ENCODE data around the gene SLC35C1.

DNA sequence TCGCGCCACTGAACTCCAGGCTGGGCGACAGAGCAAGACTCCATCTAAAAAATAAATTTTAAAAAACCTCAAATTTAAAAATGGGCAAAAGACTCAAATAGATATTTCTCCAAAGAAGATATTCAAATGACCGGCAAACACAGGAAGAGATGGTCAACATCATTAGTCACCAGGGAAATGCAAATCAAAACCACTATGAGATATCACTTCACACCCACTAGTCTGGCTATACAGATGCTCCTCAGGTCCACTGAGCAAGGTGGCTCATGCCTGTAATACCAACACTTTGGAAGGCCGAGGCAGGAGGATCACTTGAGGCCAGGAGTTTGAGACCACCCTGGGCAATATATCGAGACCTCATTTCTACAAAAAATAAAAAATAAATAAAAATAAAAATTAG, 43.3 kb upstream of the SLC35C1 start:
- TF ChIP-seq POLR2AphosphoS5 (IDR thresholded peaks at IDR 0.05; ENCODE audit: low read depth, low read length) (no peak), SIN3A (IDR thresholded peaks at IDR 0.05; ENCODE audit: borderline replicate concordance, insufficient read depth, low read length) (no peak), TAF1 (IDR thresholded peaks at IDR 0.05; ENCODE audit: borderline replicate concordance, insufficient read depth, low read length) (no peak)
- TF ChIP-seq, protein P1, sequence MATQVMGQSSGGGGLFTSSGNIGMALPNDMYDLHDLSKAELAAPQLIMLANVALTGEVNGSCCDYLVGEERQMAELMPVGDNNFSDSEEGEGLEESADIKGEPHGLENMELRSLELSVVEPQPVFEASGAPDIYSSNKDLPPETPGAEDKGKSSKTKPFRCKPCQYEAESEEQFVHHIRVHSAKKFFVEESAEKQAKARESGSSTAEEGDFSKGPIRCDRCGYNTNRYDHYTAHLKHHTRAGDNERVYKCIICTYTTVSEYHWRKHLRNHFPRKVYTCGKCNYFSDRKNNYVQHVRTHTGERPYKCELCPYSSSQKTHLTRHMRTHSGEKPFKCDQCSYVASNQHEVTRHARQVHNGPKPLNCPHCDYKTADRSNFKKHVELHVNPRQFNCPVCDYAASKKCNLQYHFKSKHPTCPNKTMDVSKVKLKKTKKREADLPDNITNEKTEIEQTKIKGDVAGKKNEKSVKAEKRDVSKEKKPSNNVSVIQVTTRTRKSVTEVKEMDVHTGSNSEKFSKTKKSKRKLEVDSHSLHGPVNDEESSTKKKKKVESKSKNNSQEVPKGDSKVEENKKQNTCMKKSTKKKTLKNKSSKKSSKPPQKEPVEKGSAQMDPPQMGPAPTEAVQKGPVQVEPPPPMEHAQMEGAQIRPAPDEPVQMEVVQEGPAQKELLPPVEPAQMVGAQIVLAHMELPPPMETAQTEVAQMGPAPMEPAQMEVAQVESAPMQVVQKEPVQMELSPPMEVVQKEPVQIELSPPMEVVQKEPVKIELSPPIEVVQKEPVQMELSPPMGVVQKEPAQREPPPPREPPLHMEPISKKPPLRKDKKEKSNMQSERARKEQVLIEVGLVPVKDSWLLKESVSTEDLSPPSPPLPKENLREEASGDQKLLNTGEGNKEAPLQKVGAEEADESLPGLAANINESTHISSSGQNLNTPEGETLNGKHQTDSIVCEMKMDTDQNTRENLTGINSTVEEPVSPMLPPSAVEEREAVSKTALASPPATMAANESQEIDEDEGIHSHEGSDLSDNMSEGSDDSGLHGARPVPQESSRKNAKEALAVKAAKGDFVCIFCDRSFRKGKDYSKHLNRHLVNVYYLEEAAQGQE (IDR thresholded peaks at IDR 0.05; ENCODE audit: insufficient read depth in 1 of 2, low read depth in 2 of 2, low read length in 2 of 2) = no peak
